ENCODE measurements around the gene UGT1A8. TPM values are rescaled to one million over a fixed set of nuclear protein-coding genes. Genes with fewer than 3 reads are reported as not detected.

The UGT1A8 gene
- total RNA-seq, 2 donors from 2014 or later = not detected

- ATAC-seq (no peak), DNase-seq (ENCODE audit: low spot score in 2 of 2) (peak in 1 of 2 donors; percentile 14)
- no peak overlapping the region for H3K27ac Mint-ChIP-seq
- no peaks in the 10 kb centered on the region for H3K36me3 Mint-ChIP-seq
- H3K9me3 Mint-ChIP-seq = no peaks in the 10 kb centered on the region
Observed at GRCh38 chr2:233821196-233821595, 203.8 kb downstream of the UGT1A8 start.

GRCh38 chr2:233821709-233822100 is 204.3 kb downstream of the UGT1A8 start:
- no peak overlapping the region for H3K27ac Mint-ChIP-seq
- no peaks in the 10 kb centered on the region for H3K36me3 Mint-ChIP-seq
- no peaks in the 10 kb centered on the region for H3K9me3 Mint-ChIP-seq
- DNase-seq (ENCODE audit: low spot score in 2 of 2) (no peak), ATAC-seq (no peak)

GRCh38 chr2:233822101-233822771 is 204.8 kb downstream of the UGT1A8 start:
- ATAC-seq = no peak
- DNase-seq (ENCODE audit: low spot score in 2 of 2) = peak in 1 of 2 donors; percentile 40
- no peaks in the 10 kb centered on the region for H3K36me3 Mint-ChIP-seq
- peak overlapping the region in 1 of 2 donors; percentile 44 for H3K27ac Mint-ChIP-seq
- no peaks in the 10 kb centered on the region for H3K9me3 Mint-ChIP-seq

Other genes starting within 250 kb of the UGT1A8 start
- 10 to 100 TPM in 1 of 2 donors, 1 to 10 TPM in 1; 5.9 to 22.9 TPM for gene USP40, start 50.9 kb upstream of the UGT1A8 start, total RNA-seq
- gene UGT1A10, start 18.8 kb downstream of the UGT1A8 start, total RNA-seq = not detected
- gene UGT1A9, start 54.3 kb downstream of the UGT1A8 start, total RNA-seq = not detected
- not detected for gene UGT1A7, start 64.3 kb downstream of the UGT1A8 start, total RNA-seq
- gene UGT1A6, start 75.3 kb downstream of the UGT1A8 start, total RNA-seq = not detected
- gene UGT1A5, start 95.3 kb downstream of the UGT1A8 start, total RNA-seq = not detected
- not detected for gene UGT1A4, start 101.1 kb downstream of the UGT1A8 start, total RNA-seq
- not detected for gene UGT1A3, start 111.4 kb downstream of the UGT1A8 start, total RNA-seq
- gene UGT1A1, start 142.6 kb downstream of the UGT1A8 start, total RNA-seq = not detected
- not detected for gene MROH2A, start 160.7 kb downstream of the UGT1A8 start, total RNA-seq
- gene HJURP, start 236.9 kb downstream of the UGT1A8 start, total RNA-seq = 100 to 1,000 TPM in 1 of 2 donors, 10 to 100 TPM in 1; 77.3 to 195 TPM